ENCODE data around the gene RXFP4. TPM values are rescaled to one million over a fixed set of nuclear protein-coding genes. Genes with fewer than 3 reads are reported as not detected.

Gene RXFP4
- total and polyA plus RNA-seq, 2 donors (not counting 1 experiment from before 2014, with no cell fraction given), result 0.12 TPM; not detected in 1

DNA sequence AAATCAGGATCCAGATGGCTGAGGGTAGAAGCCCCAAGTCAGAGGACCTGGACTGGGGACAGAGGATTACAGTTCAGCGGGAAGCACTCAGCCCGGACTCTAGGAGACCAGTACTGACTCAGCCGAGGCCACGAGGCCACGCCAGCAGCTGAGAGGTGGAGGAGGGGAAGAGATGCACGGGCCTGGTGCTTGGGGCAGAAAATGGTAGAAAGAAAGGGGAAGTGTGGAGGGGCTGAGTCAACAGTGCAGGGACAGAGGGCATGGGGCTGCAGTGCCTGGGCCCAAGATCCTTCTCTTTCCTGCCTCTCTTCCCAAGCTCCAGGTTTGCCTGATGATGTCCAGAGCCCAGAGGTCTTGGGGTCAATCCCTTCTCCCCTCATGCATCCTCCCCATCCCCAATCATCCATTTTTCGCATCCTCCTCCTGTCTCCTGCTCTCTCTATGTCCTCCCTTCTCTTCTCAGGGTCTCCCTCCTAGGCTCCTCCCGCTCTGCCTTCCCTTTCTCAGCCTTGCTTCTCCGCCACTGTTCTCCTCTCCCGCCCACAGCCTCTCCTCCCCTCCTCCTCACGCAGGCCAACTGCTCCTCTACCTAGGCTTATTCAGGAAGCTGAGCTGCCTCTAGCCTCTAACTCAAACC lies 29.2 kb downstream of the RXFP4 start:
- Histone ChIP-seq H4K20me1 (ENCODE audit: control insufficient read depth, insufficient read depth, low read length, poor library complexity, severe bottlenecking) (peaks cover 98% of the 10 kb centered on the region), H3K4me3 (ENCODE audit: control extremely low read depth in 1 of 5, extremely low read depth in 1 of 5, insufficient read depth in 1 of 5, low read depth in 2 of 5, low read length in 4 of 5) (peak overlapping the region in 4 of 5 experiments; percentile 6 to 34 (median 22)), H3K27ac (ENCODE audit: low read length in 2 of 2) (peak overlapping the region; percentile 41 to 79), H2AFZ (ENCODE audit: insufficient read depth, low read depth, low read length, poor library complexity, severe bottlenecking) (peak overlapping the region; percentile 24), H3K36me3 (replicated peaks in 1 of 2; ENCODE audit: control extremely low read depth in 1 of 2, control insufficient read depth in 1 of 2, extremely low read depth in 1 of 2, insufficient read depth in 2 of 2, low read length in 1 of 2) (peaks cover 10 to 71% of the 10 kb centered on the region in 2 experiments), H3K9ac (ENCODE audit: low read length) (peak overlapping the region; percentile 38), H3K27me3 (replicated peaks in 1 of 4; ENCODE audit: control extremely low read depth in 1 of 4, control insufficient read depth in 3 of 4, insufficient read depth in 4 of 4, low read length in 3 of 4) (no peaks in the 10 kb centered on the region), H3K4me1 (ENCODE audit: control insufficient read depth in 2 of 2, insufficient read depth in 2 of 2, low read length in 2 of 2) (peaks cover 87 to 99% of the 10 kb centered on the region in 2 donors), H3K79me2 (ENCODE audit: control insufficient read depth, insufficient read depth, low read length) (peaks cover 100% of the 10 kb centered on the region), H3K9me3 (ENCODE audit: control extremely low read depth in 1 of 3, control insufficient read depth in 2 of 3, insufficient read depth in 1 of 3, low read length in 2 of 3) (no peaks in the 10 kb centered on the region), H3K4me2 (replicated peaks; ENCODE audit: low read depth, low read length, poor library complexity, severe bottlenecking) (peak overlapping the region; percentile 73)
- intact Hi-C loops (cut with micrococcal nuclease), result loop anchor here (1.0 kb wide), 1 partner anchor 9 kb away; no protein-coding TSS in a partner anchor
- H3K27ac Mint-ChIP-seq, result peak overlapping the region; percentile 91
- H3K4me3 Mint-ChIP-seq, result peak overlapping the region; percentile 79
- no peaks in the 10 kb centered on the region for H3K9me3 Mint-ChIP-seq (ENCODE audit: insufficient read depth)
- peak; percentile 79 for DNase-seq
- ChIA-PET POLR2A (interaction anchor here (1.0 to 2.7 kb wide), 6 partner anchors 8 to 25 kb away, joined by 4 to 9 read pairs (median 6); partner anchors contain the start of gene ARHGEF2), CTCF (interaction anchor here (1.2 to 3.7 kb wide), 5 partner anchors 10 to 31 kb away, joined by 3 to 22 read pairs (median 13); partner anchors contain the start of gene RXFP4)
- 4% methylated on average over 11 of the region's 11 CpGs for WGBS (ENCODE audit: insufficient coverage)
- TF ChIP-seq, protein P1, sequence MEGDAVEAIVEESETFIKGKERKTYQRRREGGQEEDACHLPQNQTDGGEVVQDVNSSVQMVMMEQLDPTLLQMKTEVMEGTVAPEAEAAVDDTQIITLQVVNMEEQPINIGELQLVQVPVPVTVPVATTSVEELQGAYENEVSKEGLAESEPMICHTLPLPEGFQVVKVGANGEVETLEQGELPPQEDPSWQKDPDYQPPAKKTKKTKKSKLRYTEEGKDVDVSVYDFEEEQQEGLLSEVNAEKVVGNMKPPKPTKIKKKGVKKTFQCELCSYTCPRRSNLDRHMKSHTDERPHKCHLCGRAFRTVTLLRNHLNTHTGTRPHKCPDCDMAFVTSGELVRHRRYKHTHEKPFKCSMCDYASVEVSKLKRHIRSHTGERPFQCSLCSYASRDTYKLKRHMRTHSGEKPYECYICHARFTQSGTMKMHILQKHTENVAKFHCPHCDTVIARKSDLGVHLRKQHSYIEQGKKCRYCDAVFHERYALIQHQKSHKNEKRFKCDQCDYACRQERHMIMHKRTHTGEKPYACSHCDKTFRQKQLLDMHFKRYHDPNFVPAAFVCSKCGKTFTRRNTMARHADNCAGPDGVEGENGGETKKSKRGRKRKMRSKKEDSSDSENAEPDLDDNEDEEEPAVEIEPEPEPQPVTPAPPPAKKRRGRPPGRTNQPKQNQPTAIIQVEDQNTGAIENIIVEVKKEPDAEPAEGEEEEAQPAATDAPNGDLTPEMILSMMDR (IDR thresholded peaks at IDR 0.05), result no peak
- TF ChIP-seq EZH2 (IDR thresholded peaks at IDR 0.05; ENCODE audit: borderline replicate concordance, insufficient read depth, low read depth, low read length, poor library complexity, severe bottlenecking), result no peak
- H3K4me1 Mint-ChIP-seq, result peaks cover 95% of the 10 kb centered on the region
- ATAC-seq (ENCODE audit: low read depth), result peak; percentile 95
- H3K27me3 Mint-ChIP-seq, result no peaks in the 10 kb centered on the region

Measured in B cell (primary cell).